ENCODE measurements around the gene RELB. TPM values are rescaled to one million over a fixed set of nuclear protein-coding genes. Genes with fewer than 3 reads are reported as not detected.

Gene RELB
- total and polyA plus RNA-seq, 2 donors (not counting 1 experiment from before 2014, with no cell fraction given), result 2.3 to 11.7 TPM

DNA sequence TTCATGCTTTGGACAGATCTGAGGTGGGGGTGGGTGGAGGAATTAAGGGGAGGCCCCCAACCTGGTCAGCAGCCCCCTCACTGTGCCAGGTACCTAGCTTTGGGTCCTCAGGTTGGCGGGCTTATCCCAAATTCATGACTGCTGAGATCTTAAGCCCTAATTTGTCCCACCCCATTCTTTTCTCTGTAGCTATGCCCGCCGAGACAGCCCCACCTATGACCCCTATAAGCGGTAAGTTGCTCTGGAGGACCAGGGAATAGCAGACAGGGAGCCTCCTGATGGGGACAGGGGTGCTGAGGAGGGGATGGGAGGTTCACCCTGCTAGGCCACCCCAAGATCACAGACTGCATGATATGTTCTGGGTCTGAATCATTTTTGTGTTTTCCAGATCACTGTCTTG is 60.7 kb downstream of the RELB start:
- Histone ChIP-seq H3K27ac (ENCODE audit: insufficient read depth, low read length) (no peak overlapping the region), H3K36me3 (ENCODE audit: control insufficient read depth, insufficient read depth, low read length) (peaks cover 51% of the 10 kb centered on the region), H3K4me1 (ENCODE audit: control insufficient read depth, extremely low read depth, insufficient read depth, low read length) (no peaks in the 10 kb centered on the region), H3K4me3 (replicated peaks in 1 of 4; ENCODE audit: control extremely low read depth in 1 of 4, insufficient read depth in 1 of 4, low read depth in 3 of 4, low read length in 4 of 4) (no peak overlapping the region), H3K9ac (ENCODE audit: insufficient read depth, low read length) (no peak overlapping the region), H4K20me1 (ENCODE audit: control insufficient read depth, extremely low read depth, insufficient read depth, low read length) (no peaks in the 10 kb centered on the region), H2AFZ (ENCODE audit: low read length) (no peak overlapping the region), H3K79me2 (ENCODE audit: control insufficient read depth, insufficient read depth, low read length) (no peaks in the 10 kb centered on the region), H3K9me3 (ENCODE audit: control insufficient read depth, insufficient read depth, low read depth, low read length) (no peaks in the 10 kb centered on the region), H3K4me2 (ENCODE audit: extremely low read depth, insufficient read depth, low read length) (no peak overlapping the region), H3K27me3 (ENCODE audit: control insufficient read depth, insufficient read depth, low read length) (no peaks in the 10 kb centered on the region)
- DNase-seq (ENCODE audit: low read depth in 2 of 2), result no peak
- TF ChIP-seq, protein P1, sequence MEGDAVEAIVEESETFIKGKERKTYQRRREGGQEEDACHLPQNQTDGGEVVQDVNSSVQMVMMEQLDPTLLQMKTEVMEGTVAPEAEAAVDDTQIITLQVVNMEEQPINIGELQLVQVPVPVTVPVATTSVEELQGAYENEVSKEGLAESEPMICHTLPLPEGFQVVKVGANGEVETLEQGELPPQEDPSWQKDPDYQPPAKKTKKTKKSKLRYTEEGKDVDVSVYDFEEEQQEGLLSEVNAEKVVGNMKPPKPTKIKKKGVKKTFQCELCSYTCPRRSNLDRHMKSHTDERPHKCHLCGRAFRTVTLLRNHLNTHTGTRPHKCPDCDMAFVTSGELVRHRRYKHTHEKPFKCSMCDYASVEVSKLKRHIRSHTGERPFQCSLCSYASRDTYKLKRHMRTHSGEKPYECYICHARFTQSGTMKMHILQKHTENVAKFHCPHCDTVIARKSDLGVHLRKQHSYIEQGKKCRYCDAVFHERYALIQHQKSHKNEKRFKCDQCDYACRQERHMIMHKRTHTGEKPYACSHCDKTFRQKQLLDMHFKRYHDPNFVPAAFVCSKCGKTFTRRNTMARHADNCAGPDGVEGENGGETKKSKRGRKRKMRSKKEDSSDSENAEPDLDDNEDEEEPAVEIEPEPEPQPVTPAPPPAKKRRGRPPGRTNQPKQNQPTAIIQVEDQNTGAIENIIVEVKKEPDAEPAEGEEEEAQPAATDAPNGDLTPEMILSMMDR (conservative IDR thresholded peaks at IDR 0.05 in 1 of 2, IDR thresholded peaks at IDR 0.05 in 1 of 2; ENCODE audit: low read depth in 1 of 2, low read length in 2 of 2), result no peak
- TF ChIP-seq EZH2 (IDR thresholded peaks at IDR 0.05; ENCODE audit: low read length, missing control alignments), result no peak

- Histone ChIP-seq H3K4me1 (ENCODE audit: control insufficient read depth, extremely low read depth, insufficient read depth, low read length) (no peaks in the 10 kb centered on the region), H3K9me3 (ENCODE audit: control insufficient read depth, insufficient read depth, low read depth, low read length) (no peaks in the 10 kb centered on the region), H3K79me2 (ENCODE audit: control insufficient read depth, insufficient read depth, low read length) (no peaks in the 10 kb centered on the region), H3K36me3 (ENCODE audit: control insufficient read depth, insufficient read depth, low read length) (peaks cover 51% of the 10 kb centered on the region), H3K27ac (ENCODE audit: insufficient read depth, low read length) (no peak overlapping the region), H3K4me2 (ENCODE audit: extremely low read depth, insufficient read depth, low read length) (no peak overlapping the region), H3K4me3 (replicated peaks in 1 of 4; ENCODE audit: control extremely low read depth in 1 of 4, insufficient read depth in 1 of 4, low read depth in 3 of 4, low read length in 4 of 4) (no peak overlapping the region), H3K9ac (ENCODE audit: insufficient read depth, low read length) (no peak overlapping the region), H4K20me1 (ENCODE audit: control insufficient read depth, extremely low read depth, insufficient read depth, low read length) (no peaks in the 10 kb centered on the region), H3K27me3 (ENCODE audit: control insufficient read depth, insufficient read depth, low read length) (no peaks in the 10 kb centered on the region), H2AFZ (ENCODE audit: low read length) (no peak overlapping the region)
- TF ChIP-seq, protein P1 (conservative IDR thresholded peaks at IDR 0.05 in 1 of 2, IDR thresholded peaks at IDR 0.05 in 1 of 2; ENCODE audit: low read depth in 1 of 2, low read length in 2 of 2), result no peak
- TF ChIP-seq EZH2 (IDR thresholded peaks at IDR 0.05; ENCODE audit: low read length, missing control alignments), result no peak
- no peak for DNase-seq (ENCODE audit: low read depth in 2 of 2)
These were observed 62.9 kb downstream of the RELB start for GRCh38 chr19:45063851-45064801.

DNA sequence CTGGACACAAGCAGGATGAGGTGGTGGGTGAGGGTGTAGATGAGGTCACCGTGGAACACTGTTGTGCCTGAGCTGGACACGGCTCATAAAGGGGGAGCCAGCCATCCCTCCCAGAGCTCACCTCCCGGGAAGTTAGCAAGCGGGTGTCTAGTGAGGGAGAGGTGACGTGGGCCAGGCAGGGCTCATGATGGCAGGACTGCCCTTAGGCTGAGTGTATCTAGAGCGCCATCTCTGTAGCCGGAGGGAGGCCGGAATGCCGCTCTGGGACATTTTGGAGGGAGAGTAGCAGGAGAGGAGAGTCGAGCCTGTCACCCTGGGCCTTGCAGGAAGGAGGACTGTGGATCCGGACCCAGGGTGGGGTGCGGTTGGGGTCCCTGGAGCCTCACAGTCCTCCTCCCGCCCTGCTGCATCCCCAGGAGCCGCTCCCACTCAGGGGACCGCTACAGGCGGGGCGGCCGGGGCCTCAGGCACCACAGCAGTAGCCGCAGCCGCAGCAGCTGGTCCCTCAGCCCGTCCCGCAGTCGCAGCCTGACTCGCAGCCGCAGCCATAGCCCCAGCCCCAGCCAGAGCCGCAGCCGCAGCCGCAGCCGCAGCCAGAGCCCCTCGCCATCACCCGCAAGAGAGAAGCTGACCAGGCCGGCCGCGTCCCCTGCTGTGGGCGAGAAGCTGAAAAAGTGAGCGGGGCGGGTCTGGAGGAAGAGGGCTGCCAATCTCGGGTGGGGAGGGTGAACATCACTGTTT is 65.8 kb downstream of the RELB start:
- H2AFZ ChIP-seq (ENCODE audit: low read length), result no peak overlapping the region
- H3K9ac ChIP-seq (ENCODE audit: insufficient read depth, low read length), result no peak overlapping the region
- TF ChIP-seq EZH2 (IDR thresholded peaks at IDR 0.05; ENCODE audit: low read length, missing control alignments), result no peak
- no peak overlapping the region for H3K4me2 ChIP-seq (ENCODE audit: extremely low read depth, insufficient read depth, low read length)
- DNase-seq (ENCODE audit: low read depth in 2 of 2), result no peak
- H3K4me3 ChIP-seq (replicated peaks in 1 of 4; ENCODE audit: control extremely low read depth in 1 of 4, insufficient read depth in 1 of 4, low read depth in 3 of 4, low read length in 4 of 4), result no peak overlapping the region
- H3K27ac ChIP-seq (ENCODE audit: insufficient read depth, low read length), result no peak overlapping the region
- H4K20me1 ChIP-seq (ENCODE audit: control insufficient read depth, extremely low read depth, insufficient read depth, low read length), result no peaks in the 10 kb centered on the region
- H3K4me1 ChIP-seq (ENCODE audit: control insufficient read depth, extremely low read depth, insufficient read depth, low read length), result no peaks in the 10 kb centered on the region
- H3K9me3 ChIP-seq (ENCODE audit: control insufficient read depth, insufficient read depth, low read depth, low read length), result no peaks in the 10 kb centered on the region
- no peaks in the 10 kb centered on the region for H3K27me3 ChIP-seq (ENCODE audit: control insufficient read depth, insufficient read depth, low read length)
- H3K36me3 ChIP-seq (ENCODE audit: control insufficient read depth, insufficient read depth, low read length), result peaks cover 49% of the 10 kb centered on the region
- no peaks in the 10 kb centered on the region for H3K79me2 ChIP-seq (ENCODE audit: control insufficient read depth, insufficient read depth, low read length)
